Subcutaneous adipose tissue (tissue), 4 donors: ENCODE results near the gene RHO. TPM values are rescaled to one million over a fixed set of nuclear protein-coding genes. Genes with fewer than 3 reads are reported as not detected.

Experiments used
- total RNA-seq, 4 donors: library from RNA; depleted of rRNA; stranded (reverse); fragments of >200 nt; gene quantifications; one replicate each; pipeline ENCODE4 v1.1.0, GENCODE V29; 2016
- TF ChIP-seq, protein P1 (sequence below): fragments of 450-650 bp; IDR thresholded peaks from one replicate; pipeline ENCODE4 v1.5.1; 2016; ENCODE audit warnings: low read depth, mild to moderate bottlenecking, control low read depth, antibody characterized with exemption, moderate library complexity

The RHO gene
- total RNA-seq, 4 donors from 2014 or later = not detected

GRCh38 chr3:129490273-129490675, 38.2 kb upstream of the RHO start:
- TF ChIP-seq, protein P1, sequence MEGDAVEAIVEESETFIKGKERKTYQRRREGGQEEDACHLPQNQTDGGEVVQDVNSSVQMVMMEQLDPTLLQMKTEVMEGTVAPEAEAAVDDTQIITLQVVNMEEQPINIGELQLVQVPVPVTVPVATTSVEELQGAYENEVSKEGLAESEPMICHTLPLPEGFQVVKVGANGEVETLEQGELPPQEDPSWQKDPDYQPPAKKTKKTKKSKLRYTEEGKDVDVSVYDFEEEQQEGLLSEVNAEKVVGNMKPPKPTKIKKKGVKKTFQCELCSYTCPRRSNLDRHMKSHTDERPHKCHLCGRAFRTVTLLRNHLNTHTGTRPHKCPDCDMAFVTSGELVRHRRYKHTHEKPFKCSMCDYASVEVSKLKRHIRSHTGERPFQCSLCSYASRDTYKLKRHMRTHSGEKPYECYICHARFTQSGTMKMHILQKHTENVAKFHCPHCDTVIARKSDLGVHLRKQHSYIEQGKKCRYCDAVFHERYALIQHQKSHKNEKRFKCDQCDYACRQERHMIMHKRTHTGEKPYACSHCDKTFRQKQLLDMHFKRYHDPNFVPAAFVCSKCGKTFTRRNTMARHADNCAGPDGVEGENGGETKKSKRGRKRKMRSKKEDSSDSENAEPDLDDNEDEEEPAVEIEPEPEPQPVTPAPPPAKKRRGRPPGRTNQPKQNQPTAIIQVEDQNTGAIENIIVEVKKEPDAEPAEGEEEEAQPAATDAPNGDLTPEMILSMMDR = no peak

GRCh38 chr3:129491794-129492193, 36.6 kb upstream of the RHO start:
- TF ChIP-seq, protein P1 = no peak

DNA sequence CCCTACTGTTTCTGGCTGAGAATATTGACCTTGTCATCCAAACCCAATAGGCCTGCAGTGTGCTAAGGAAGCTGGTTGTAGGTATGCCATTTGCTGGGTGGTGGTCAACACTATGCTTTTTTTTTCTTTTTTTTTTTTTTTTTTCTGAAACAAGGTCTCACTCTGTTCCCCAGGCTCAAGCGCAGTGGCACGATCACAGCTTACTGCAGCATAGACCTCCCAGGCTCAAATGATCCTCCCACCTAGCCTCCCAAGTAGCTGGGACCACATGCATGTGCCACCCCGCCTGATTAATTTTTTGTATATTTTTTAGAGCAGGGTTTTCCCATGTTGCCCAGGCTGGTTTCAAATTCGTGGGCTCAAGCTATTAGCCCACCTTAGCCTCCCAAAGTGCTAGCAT, 35.7 kb upstream of the RHO start:
- TF ChIP-seq, protein P1 = no peak

- TF ChIP-seq, protein P1 = no peak
Measured at GRCh38 chr3:129493206-129493605, 35.2 kb upstream of the RHO start.

DNA sequence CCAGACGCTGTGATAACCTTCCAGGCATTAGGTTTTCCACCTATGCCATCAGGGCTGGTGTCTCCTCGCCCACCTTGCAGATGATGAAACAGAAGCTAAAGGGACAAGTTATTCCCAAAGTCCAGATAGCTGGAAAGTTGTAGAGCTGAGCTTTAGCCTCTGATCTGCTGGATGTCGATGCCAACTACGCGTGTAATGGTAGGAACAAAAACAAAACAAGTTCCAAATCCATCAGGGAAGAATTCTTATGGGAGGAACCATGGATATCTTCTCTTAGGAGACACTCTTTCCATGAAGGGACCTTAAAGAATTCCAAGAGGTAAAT, 28.1 kb upstream of the RHO start:
- TF ChIP-seq, protein P1 = no peak

GRCh38 chr3:129501630-129502029, 26.8 kb upstream of the RHO start:
- TF ChIP-seq, protein P1 = no peak

- TF ChIP-seq, protein P1 = no peak
Measured at GRCh38 chr3:129502641-129503408, 25.6 kb upstream of the RHO start.
